HG02970 (cell line): ENCODE measurements around the gene NTM.

Experiments used
- ATAC-seq: cut with Tn5 transposase; IDR thresholded peaks from one replicate; pipeline ENCODE4 v1.9.1; 2021; ENCODE audit warnings: mild to moderate bottlenecking, moderate library complexity, moderate number of reproducible peaks; ENCODE audit not compliant: unreplicated experiment, low FRiP score

Gene NTM

DNA sequence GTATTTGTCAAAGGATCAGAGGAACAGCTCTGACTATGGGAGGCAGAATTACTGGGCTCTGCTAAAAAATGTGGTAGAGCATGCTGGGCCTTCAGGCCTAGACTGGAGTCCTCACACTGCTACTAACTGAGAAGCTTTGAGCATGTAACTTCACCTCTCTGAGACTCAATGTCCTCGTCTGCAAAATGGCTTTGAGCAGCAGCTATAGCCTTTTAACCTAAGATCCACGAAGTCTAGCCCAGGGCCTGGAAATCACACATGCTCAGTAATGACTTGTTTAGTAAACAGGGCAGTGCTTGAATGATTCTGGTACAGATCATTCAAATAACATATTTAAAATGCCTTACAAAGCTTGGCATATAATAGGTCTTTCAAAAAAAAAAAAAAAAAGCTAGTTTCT, 221.7 kb downstream of the NTM start:
- ATAC-seq, result no peak

DNA sequence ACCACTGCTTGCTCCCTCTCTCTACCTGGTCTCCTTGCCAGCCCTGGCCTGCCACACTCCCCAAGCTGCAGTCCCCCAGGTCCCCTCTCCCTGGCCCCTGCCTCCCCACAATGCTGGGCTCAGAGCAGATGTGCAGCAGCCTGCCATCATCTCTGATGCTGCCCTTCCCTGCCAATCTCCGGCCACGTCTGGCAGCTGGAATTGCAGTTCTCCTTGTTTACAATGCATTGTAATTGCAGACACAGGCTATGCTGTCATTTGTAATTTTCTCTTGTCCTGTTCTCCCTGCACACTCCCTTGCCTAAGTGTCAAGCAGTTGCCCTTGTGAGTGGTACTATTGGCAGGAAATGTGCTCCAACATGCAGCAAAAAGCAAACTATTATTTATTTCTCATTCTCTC, 222.3 kb downstream of the NTM start:
- no peak for ATAC-seq

DNA sequence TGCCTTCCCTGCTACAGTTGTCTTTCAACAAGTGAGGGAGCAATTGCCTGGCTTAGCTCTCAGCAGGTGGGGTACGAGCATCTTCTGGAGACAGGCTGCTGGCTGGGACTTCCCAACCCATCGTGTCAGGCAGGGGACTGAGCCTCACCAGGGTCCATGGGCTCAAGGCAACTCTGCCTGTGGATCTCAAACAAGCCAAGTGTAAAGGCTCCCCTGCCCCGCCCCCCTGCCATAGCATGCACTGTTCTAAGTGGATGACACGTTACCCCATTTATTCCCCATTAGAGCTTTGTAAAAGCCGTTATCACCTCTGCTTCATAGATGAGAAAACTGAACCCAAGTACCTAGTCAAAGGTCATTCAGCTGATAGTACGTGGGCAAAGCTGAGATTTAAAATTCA, 222.9 kb downstream of the NTM start:
- ATAC-seq, result no peak

DNA sequence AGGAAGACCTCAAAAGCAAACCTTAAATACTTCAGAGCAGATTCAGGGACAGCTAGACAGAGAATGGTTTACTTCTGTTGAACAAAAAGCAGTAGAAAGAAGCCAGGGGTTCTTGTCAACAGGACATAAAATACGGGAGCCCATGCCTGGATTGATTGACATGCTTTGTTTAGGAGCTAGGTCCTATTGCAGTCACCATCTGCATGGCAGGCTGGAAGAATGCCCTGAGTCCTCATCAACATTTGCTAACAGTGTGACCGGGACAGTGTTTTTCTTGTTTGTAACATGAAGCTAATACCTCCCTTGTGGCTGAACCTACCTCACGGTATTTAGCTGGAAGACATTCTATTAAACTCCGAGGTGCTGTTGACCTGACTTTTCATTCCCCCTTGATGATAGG, 225.4 kb downstream of the NTM start:
- no peak for ATAC-seq

DNA sequence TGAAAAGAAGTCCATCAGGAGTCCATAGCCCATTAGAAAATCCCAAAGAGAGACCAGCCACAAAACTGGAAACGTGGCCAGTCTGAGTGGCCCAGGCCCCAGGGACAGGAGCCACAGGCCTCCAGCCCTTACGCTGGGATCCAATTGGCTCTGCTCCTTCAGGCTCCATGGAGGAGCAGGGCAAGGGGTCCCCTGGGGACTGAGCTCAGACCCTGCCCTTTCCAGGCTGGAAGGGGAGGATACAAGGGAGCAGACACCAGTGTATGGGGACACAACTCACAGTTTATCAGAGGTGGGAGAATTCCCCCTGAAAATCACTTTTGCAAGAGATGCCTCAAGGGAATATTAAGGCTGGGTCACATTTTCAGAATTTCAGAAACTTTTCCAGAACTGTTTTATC, 227.5 kb downstream of the NTM start:
- ATAC-seq, result no peak

DNA sequence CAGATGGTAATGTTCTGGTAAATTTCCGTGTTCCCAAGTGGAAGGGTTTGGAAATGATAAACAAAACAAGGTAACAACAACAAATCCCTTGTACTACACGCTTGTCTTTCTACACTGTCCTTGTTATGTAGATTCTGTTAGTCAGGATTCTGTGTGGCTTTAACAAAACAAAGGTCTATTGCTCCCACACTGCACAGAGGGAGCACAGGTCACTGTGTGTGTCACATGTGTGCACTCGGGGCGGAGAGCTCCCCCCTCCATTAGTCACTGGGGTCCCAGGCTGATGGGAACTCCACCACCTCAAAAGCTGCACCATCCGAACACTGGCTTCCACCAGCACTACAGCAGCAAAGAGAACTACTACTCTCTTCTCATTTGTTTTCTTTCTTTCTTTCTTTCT, 227.9 kb downstream of the NTM start:
- ATAC-seq, result no peak

DNA sequence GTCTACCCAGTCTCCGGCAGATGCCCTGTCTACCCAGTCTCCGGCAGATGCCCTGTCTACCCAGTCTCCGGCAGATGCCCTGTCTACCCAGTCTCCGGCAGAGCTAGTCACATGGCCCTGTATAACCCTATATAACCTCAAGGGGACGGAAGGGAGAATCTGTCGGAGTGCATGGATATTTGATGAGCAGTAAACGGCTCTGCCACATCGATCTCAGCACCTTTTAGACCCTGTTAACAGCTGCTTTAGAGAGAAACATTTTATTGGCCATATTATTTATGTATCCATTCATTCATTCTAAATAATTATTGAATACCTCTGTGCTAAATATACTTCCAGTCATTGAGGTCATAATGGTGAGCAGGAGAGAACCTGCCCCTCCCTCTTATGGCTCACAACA, 228.9 kb downstream of the NTM start:
- no peak for ATAC-seq

DNA sequence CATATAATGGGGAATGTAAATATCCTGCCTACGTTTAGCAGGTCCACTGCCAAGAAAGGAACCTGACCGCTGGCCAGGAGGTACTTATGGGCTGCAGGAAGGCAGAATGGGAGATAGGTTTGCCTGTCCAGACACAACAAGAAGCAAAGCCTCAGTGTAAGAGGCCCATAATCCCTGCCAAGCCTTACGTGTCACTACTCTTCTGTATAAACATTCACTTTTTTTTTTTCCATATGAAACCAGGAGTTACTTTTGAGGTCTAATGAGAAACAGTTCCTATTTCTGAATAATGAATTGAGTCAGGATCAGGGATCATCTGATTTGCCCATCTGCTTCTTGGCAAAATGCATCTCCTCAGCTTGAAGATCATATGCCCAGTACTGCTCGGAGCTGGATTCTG, 230.2 kb downstream of the NTM start:
- ATAC-seq, result no peak

DNA sequence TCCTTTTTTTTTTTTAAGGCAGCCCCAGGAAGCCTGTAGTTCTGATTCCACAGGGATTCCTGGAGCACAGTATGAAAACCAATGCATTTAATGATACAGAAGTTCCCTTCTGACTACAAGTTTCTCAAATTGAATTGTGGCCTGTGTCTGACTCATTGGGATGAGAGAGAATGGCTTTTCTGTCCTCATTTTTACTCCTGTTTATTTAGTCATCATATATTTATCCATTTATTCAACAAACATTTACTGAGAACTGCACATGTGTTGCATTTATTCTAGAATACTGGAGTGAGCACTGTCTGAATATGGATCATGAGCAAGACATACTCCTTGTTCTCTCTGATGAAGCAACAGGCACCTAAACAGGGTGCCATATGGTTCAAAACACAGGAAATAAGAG, 231.2 kb downstream of the NTM start:
- no peak for ATAC-seq

DNA sequence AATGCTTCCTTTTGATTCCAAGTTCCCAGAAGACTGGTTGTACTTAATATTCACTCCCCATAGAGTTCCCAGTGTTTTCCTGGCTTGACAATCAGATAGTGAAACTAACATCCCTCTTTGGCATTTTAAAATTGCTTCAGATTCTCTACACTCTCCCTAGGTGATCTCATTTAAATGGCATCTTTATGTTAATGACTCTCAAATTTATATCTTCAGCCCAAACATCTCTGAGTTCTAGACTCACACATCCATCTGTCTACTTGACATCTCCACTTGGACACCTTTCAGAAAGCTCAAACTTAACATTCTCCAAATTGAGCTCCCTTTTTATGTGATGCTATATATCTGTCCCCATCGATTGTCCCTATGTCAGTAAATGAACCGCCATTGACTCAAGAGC, 232.0 kb downstream of the NTM start:
- no peak for ATAC-seq

DNA sequence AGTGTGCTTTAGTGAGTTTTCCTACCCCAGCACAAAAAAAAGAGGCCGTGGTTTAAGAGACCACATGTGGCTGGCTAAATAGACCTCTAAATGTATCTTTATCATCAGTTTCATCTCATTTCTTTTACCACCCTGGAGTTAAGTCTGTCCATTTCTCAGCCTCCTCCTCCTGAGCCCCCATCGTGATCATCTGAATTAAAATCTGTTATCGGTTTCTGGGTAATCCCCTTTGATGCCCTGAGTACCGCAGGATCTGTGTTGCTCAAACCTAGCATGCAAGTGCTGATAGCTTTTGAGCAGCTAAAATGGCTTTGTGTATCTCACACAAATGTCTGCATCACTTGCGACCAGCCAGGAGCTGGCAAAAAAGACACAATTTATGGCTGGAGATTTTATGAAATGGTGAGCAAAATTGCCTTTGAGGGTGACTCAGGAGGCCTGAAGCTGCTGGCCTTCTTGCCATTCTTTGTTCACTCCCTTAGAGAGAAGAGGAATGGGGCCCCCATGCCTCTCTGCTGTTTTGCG, 236.5 kb downstream of the NTM start:
- no peak for ATAC-seq

DNA sequence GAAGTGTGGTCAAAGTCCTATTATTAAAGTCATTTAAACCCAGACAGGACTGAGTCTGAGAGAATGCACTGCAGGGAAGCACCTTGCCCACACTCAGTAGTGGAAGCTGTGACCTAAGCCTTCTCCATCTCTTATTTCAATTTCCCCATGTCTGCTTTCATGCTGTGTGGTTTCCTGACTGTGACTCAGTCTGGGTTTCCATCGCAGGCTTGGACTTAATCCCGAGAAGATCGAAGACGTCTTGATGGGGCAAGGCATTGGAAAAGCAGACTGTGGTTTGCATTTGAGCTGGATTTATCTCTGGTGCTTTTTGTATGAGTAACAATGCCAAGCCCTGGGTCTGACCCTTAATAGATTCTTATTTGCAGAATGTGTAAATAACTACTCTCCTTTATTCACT, 238.9 kb downstream of the NTM start:
- no peak for ATAC-seq

DNA sequence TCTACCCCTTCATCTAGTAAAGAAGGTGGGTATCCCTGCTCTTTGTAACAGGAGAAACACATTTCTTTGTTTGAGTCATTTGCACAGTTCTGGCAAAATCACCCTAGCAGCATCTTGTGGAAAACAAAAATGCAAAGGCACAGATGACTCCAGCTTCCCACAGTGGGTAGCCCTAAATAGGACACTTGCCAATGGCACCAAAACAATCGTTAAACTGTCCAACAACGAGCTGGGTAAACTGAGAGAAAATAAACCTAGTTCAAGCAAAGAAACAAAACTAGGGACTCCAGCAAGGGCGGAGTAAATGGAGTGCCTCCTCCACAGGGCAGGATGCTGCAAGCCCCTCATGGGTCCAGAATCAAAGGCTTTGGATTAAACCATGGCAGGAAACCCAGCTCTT, 239.5 kb downstream of the NTM start:
- no peak for ATAC-seq

DNA sequence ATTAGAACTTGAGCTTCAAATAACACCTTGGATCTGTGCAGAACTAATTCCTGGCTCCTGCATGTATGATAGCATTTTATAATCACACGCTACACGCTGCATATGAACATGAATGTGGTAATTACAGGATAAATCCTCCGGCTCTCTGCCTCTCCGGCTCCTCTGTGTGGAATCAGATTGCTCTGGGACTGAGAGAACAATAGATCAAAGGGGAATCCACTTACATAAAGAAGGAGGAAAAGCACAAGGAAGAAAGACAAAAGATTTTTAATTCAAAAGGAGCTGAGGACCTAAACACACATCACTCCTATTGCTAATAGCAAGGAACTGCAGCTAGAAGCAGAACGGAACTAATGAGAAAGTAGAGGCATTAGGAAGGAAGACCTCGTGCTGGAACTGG, 240.9 kb downstream of the NTM start:
- ATAC-seq, result no peak

DNA sequence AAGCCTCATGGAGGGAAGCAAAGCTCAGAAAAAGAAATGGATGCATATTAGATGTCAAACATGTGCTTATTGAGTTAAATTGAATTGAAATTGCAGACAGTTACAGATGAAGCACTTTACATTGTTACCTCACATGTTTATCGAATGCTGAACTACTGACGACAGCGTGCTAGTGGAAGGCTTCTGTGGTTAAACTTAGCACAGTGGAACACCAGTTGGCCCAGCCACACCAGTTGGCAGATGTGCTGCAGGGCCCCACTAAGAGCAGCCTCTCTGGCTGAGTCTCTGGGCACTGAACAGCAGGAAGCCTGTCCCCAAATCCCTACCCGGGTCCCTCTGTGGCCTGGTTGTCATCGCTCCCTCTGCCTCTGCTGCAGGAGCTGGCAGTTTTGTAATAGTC, 242.1 kb downstream of the NTM start:
- no peak for ATAC-seq

DNA sequence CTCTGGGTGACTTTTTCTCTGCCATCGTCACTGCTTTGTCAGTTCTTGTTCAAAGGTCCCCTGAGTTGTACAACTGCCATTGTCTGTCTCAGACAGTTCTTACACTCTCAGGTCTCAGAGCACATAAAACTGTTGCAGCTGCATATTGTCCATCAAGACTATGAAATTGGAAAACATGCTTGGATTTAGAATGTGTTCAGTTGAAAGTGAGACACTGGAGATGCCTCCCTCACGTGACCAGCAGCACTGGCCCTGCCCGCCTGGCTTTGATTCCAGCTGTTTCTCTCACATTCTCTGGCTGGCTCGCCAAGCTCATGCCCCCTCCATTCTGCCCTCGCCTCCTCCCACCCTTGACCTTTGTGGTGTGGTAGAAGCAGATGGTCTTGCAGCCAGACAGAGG, 244.2 kb downstream of the NTM start:
- no peak for ATAC-seq

DNA sequence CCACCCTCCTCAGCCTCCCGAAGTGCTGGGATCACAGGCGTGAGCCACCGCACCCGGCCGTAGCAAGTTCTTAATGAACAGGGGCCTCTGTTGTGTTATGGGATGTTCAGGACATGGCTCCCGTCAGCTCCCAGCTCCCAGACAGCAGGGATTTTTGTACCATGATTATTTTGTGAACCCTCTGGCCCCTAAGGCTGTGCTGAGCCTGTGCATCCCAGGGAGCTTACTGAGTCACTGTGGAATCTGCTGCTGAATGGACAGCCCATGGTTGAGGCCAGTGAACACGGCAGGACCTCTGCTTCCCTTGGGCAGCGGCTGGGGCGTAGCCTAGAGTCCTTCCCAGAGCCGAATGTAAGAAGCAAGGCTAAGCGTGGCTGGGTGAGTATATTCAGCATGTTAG, 245.2 kb downstream of the NTM start:
- ATAC-seq, result no peak

DNA sequence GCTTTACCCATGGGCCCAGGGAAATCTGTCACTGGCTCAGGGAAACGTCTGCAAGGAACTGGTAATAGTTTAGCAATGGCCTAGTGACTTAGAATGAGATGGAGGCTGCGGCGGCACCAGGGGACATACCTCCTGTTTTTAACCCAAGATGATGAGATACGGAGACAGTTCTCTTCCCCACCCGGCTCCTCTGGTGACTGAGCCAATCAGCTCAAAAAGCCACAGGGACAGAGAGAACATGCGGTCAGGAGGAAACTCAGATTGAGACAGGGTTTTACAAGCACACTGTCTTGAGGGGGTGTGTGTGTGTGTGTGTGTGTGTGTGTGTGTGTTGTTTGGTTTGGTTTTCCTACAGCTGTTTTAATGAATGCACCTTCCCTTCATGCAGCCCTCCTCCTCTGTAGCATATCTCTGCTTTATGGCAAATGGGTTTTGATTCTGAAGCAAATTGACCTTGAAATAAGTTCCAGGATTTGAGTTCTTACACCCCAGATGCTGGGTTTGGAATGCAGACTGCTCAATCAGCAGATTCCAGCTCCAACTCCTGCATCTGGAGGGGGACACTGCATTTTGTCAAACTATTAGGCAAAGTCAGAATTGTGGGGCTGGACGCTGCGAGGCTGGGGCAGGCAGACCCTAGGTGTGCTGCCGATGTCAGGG, 246.2 kb downstream of the NTM start:
- ATAC-seq, result no peak

DNA sequence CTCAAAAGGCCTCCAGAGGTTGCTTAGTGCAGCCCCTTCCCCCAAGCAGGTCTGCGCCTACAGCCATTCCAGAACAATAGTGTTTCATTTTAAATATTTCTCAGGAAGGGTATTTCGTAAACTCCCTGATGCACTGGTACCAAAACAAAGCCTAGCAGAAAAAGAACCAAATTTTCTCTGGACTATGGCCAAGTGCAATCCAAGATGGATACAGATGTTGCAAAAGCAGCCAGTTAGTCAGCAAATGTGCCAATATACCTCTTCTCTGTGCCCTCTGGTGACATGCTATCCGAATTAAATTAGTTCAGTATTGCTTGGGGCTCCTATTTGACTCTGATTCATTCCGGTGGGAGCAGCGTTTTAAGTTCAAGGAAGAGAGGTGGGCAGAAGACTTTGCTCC, 247.8 kb downstream of the NTM start:
- no peak for ATAC-seq

DNA sequence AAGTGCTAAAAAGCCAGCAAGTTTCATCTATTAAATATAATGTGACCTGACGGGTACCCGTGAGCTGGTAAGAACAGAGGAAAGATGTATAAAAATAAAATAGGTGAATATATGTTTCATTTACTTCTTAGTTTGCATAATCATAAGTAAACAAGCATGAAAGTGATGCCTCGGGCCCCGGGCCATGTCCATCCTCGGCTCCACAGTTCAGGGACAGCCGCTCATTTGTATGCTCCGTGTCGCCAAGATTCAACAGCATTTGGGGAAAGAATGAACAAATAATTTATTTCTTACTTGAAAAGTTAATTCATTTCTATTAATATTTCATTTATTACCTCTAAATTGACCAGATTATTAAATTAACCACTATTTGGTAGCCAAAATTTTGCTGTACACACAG, 251.8 kb downstream of the NTM start:
- ATAC-seq, result no peak

DNA sequence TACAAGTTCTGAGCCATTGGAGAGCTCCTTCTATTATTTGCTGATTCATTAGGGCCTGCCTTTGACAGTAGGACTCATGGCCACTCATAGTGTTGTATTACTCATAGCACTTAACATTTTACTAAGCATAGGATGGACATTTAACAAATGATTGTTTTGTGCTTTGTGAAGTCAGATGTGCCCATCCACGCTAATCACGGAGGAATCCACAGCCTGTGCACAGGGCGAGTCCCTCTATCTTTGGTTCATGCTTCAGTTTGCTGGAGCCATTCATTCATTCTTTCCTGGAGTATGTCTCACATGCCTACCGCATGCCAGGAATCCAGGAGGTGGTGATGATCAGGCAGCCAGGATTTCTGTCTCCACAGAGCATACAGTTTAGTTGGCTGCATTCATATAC, 254.1 kb downstream of the NTM start:
- no peak for ATAC-seq

DNA sequence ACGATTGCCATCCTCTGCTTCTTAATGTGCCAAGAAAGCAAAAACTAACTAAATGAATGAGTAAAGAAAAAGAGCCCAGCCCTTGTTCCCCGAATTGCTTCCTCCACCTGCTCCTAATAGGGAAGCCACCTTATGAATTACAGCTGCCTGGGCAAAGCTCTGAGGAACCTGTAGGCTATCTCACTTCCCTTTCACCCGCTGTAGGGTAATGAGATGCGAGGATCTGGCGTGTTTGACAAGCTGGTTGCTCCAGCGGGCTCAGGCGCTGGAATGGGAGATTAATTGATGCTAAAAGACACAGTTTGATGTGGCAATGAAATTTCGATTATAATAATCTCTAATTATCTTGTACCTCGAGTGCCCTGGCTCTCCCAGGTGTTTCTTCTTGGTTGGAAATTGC, 256.4 kb downstream of the NTM start:
- ATAC-seq, result no peak

DNA sequence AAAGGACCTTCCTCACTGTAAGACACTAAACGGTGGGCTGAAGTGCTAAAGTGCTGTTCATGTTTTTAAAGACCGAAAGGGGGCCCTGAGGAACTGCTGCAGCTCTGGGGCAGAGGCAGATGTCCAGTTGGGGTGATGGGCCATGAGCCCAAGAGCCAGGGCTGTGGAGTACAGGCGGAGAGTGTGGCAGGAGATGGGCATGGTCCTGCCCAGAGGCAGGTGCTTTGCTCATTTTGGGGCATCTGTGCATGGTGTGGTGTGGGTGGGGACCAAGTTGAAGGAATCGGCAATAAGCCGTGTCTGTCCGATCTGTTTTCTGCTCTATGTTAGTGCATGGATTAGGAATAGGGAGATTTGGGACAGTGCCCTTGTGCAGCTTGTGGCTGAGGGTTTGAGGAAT, 258.3 kb downstream of the NTM start:
- ATAC-seq, result no peak
